HG03060 (cell line): ENCODE measurements around the gene SPRR2G.
"Not testable (repeated sequence)": the region's sequence is repeated elsewhere in the genome, so short reads cannot be mapped to it uniquely, and the experiment has no call there.

Source experiments
- ATAC-seq: cut with Tn5 transposase; IDR thresholded peaks from one replicate; pipeline ENCODE4 v1.9.1; 2021; ENCODE audit warnings: low read depth, moderate number of reproducible peaks; ENCODE audit not compliant: unreplicated experiment

SPRR2G gene

GRCh38 chr1:153119491-153119971 is 31.2 kb downstream of the SPRR2G start:
- no peak for ATAC-seq

GRCh38 chr1:153115264-153115663 is 35.4 kb downstream of the SPRR2G start:
- ATAC-seq = not testable (repeated sequence)

- ATAC-seq = no peak
Observed at GRCh38 chr1:153113416-153113815, 37.3 kb downstream of the SPRR2G start, which contains the start of gene SPRR2F. Gene SPRR2F (minus strand): TSS chr1:153113516. CDS start chr1:153112733, 783 bp downstream.

GRCh38 chr1:153112454-153112853 is 38.2 kb downstream of the SPRR2G start:
- ATAC-seq = not testable (repeated sequence)

GRCh38 chr1:153100245-153100644 is 50.4 kb downstream of the SPRR2G start:
- ATAC-seq = no peak
